Right lobe of liver (tissue), 6 donors: ENCODE results near the gene CEMIP2. TPM values are rescaled to one million over a fixed set of nuclear protein-coding genes. Genes with fewer than 3 reads are reported as not detected.

Experiments
- ATAC-seq, 4 donors: fragments of 200-7000 bp; cut with Tn5 transposase; one replicate each; pipeline ENCODE4 v1.9.1; 2020; ENCODE audit warnings: mild to moderate bottlenecking in 4 of 4, moderate library complexity in 4 of 4
- DNase-seq, 3 donors: peaks; one replicate each; pipeline ENCODE4 v3.0.0-alpha.2; 2020
- H3K27ac ChIP-seq, 3 donors: fragments of 200-600 bp; one replicate each; pipeline ENCODE4 v1.8.0; 2022
- H3K27me3 ChIP-seq, 2 donors: fragments of 200-600 bp; one replicate each; pipeline ENCODE4 v1.8.0; 2022
- H3K36me3 ChIP-seq, 4 donors: fragments of 200-600 bp; sonication (generic) in 1 of 4; one replicate each; pipeline versions ENCODE4 v1.5.1 to v1.8.0; 2017 to 2022; ENCODE audit warnings: control low read depth in 1 of 4
- H3K4me1 ChIP-seq, 4 donors: fragments of 200-600 bp; sonication (generic) in 1 of 4; one replicate each; pipeline versions ENCODE4 v1.5.1 to v1.8.0; 2017 to 2022; ENCODE audit warnings: control low read depth in 1 of 4
- H3K4me3 ChIP-seq, 3 donors: fragments of 200-600 bp; one replicate each; pipeline ENCODE4 v1.8.0; 2022
- H3K9me3 ChIP-seq, 4 donors: fragments of 200-600 bp; sonication (generic) in 1 of 4; one replicate each; pipeline versions ENCODE4 v1.5.1 to v1.8.0; 2017 to 2022; ENCODE audit warnings: control low read depth in 1 of 4
- CTCF ChIP-seq, 4 donors: fragments of 200-600 bp in 3 of 4; fragments of 450-650 bp in 1 of 4; IDR thresholded peaks; one replicate each; pipeline versions ENCODE4 v1.5.1 to v1.8.0; 2016 to 2022; ENCODE audit warnings: antibody characterized with exemption in 4 of 4, mild to moderate bottlenecking in 2 of 4
- POLR2A ChIP-seq: fragments of 450-650 bp; IDR thresholded peaks from one replicate; pipeline ENCODE4 v1.6.1; 2017; ENCODE audit warnings: antibody characterized with exemption, mild to moderate bottlenecking
- WGBS: methylation state at CpG from one replicate; pipeline ENCODE4 v1.1.6; 2018; ENCODE audit warnings: low coverage, low lambda C conversion rate; ENCODE audit not compliant: insufficient coverage; ENCODE audit errors: missing lambda C conversion rate; 5-methylcytosine and 5-hydroxymethylcytosine counted together
- intact Hi-C, 2 donors: fragments of 100-400 bp; cut with DNase I; formaldehyde crosslinking; loops; one replicate each; pipeline versions ENCODE4 v1.11.2 to v1.14.1; 2022
- total RNA-seq, 6 experiments: library from RNA; depleted of rRNA in 2 of 6; stranded (reverse); fragments of >200 nt in 2 of 6; fragmentation: NEBNext Ultra II Directional in 3 of 6; extraction: Animal tissue kit (Norgen Biotek cat#: 25700) in 3 of 6; gene quantifications; one replicate each; pipeline versions ENCODE4 v1.1.0 to v1.2.4, GENCODE V29; 2016 to 2023
- donor health status: DM: no; HTN: yes; CAD: no.
- donor health status: DM: no; HTN: no; CAD: no.
- donor health status: DM: no; HTN: no; CAD: no.
- donor health status: DM: no; HTN: yes; CAD: no.
- donor health status: DM: no; HTN: yes; CAD: no.

The CEMIP2 gene
- total RNA-seq, 6 experiments from 2014 or later = 40.9 to 92.8 (median 56.5) TPM

- peaks cover 0 to 35% (median 5%) of the 10 kb centered on the region in 4 donors for H3K36me3 ChIP-seq
Measured at GRCh38 chr9:71741926-71742648, 26.2 kb downstream of the CEMIP2 start.

GRCh38 chr9:71740199-71740598 is 28.1 kb downstream of the CEMIP2 start:
- TF ChIP-seq CTCF (IDR thresholded peaks at IDR 0.05) = peak in 1 of 4 donors; percentile 25
- TF ChIP-seq POLR2A = no peak
- Histone ChIP-seq H3K27me3 (no peaks in the 10 kb centered on the region), H3K4me3 (no peak overlapping the region), H3K9me3 (no peaks in the 10 kb centered on the region), H3K27ac (peak overlapping the region in 2 of 3 donors; percentile 17 to 27), H3K36me3 (peaks cover 0 to 37% (median 7%) of the 10 kb centered on the region in 4 donors), H3K4me1 (peaks cover 0 to 37% (median 7%) of the 10 kb centered on the region in 4 donors)
- DNase-seq (no peak), ATAC-seq (peak; percentile 67 to 85 (median 74))
- WGBS = 24% methylated on average over 2 of the region's 2 CpGs
- intact Hi-C loops = no loop called here

More at GRCh38 chr9:71741926-71742648, 26.2 kb downstream of the CEMIP2 start:
- peak overlapping the region in 2 of 3 donors; percentile 25 to 33 for H3K27ac ChIP-seq
- H3K27me3 ChIP-seq = no peaks in the 10 kb centered on the region
- DNase-seq = no peak
- 27% methylated on average over 10 of the region's 10 CpGs for WGBS
- H3K4me3 ChIP-seq = no peak overlapping the region
- ATAC-seq = peak; percentile 19 to 47 (median 40)
- intact Hi-C loops = no loop called here
- H3K9me3 ChIP-seq = no peaks in the 10 kb centered on the region
- TF ChIP-seq CTCF (IDR thresholded peaks at IDR 0.05) = no peak
- no peak for TF ChIP-seq POLR2A
- peaks cover 0 to 34% (median 7%) of the 10 kb centered on the region in 4 donors for H3K4me1 ChIP-seq

GRCh38 chr9:71737455-71737854 is 30.9 kb downstream of the CEMIP2 start:
- WGBS = 44% methylated on average over 2 of the region's 2 CpGs
- DNase-seq (no peak), ATAC-seq (peak in 2 of 4 donors; percentile 24 to 31)
- no peak for TF ChIP-seq POLR2A
- TF ChIP-seq CTCF (IDR thresholded peaks at IDR 0.05) = no peak
- H3K4me3 ChIP-seq = no peak overlapping the region
- intact Hi-C loops = no loop called here
- H3K4me1 ChIP-seq = peaks cover 0 to 30% (median 6%) of the 10 kb centered on the region in 4 donors
- peaks cover 5 to 52% (median 7%) of the 10 kb centered on the region in 4 donors for H3K36me3 ChIP-seq
- H3K9me3 ChIP-seq = no peaks in the 10 kb centered on the region
- H3K27me3 ChIP-seq = no peaks in the 10 kb centered on the region
- H3K27ac ChIP-seq = no peak overlapping the region

- Histone ChIP-seq H3K27me3 (no peaks in the 10 kb centered on the region), H3K4me3 (no peak overlapping the region), H3K4me1 (peaks cover 0 to 23% (median 3%) of the 10 kb centered on the region in 4 donors), H3K36me3 (peaks cover 9 to 63% (median 10%) of the 10 kb centered on the region in 4 donors), H3K27ac (no peak overlapping the region), H3K9me3 (no peaks in the 10 kb centered on the region)
- TF ChIP-seq POLR2A (no peak), CTCF (IDR thresholded peaks at IDR 0.05) (no peak)
- intact Hi-C loops = no loop called here
- WGBS = 93% methylated on average over 4 of the region's 4 CpGs
- ATAC-seq = no peak
- DNase-seq = no peak
Measured at GRCh38 chr9:71736236-71736635, 32.1 kb downstream of the CEMIP2 start.
